GM12878 (cell line): ENCODE measurements around the gene ADGRG1. TPM values are rescaled to one million over a fixed set of nuclear protein-coding genes. Genes with fewer than 3 reads are reported as not detected.

Source experiments
- ATAC-seq: fragments of 200-7000 bp; cut with Tn5 transposase; 3 replicates; pipeline ENCODE4 v1.9.1; 2020; ENCODE audit warnings: mild to moderate bottlenecking, moderate library complexity
- BruUV-seq: library from RNA; stranded (reverse); fragments of 400-500 nt; replicated peaks from 2 replicates; lab custom pipeline; 2021; lab: Mats Ljungman, UMichigan
- CTCF ChIA-PET: fragments of 300-600 bp; sonication (Branson Sonifier 250); formaldehyde crosslinking; extraction: SDS; loops from one replicate; lab custom pipeline; 2021; ENCODE audit warnings: inconsistent platforms; lab: Yijun Ruan, JAX
- POLR2A ChIA-PET: fragments of 350-600 bp; formaldehyde crosslinking; extraction: SDS; loops from one replicate; lab custom pipeline; 2021; ENCODE audit warnings: inconsistent platforms; lab: Charles Lee
- RAD21 ChIA-PET: fragments of 300-600 bp; sonication (Branson Sonifier 250); formaldehyde crosslinking; loops from one replicate; lab custom pipeline; 2023; ENCODE audit warnings: antibody characterized with exemption; ENCODE audit not compliant: unreplicated experiment; lab: Charles Lee
- SMC1A ChIA-PET: fragments of 300-600 bp; sonication (Branson Sonifier 250); formaldehyde crosslinking; loops from one replicate; lab custom pipeline; 2023; ENCODE audit not compliant: unreplicated experiment, uncharacterized antibody; lab: Charles Lee
- DNase-seq: peaks from one replicate; pipeline ENCODE4 v3.0.0-alpha.2; 2011; ENCODE audit warnings: low read depth, low spot score
- FAIRE-seq: peaks from 3 replicates; lab custom pipeline; 2011; peaks lifted over from hg19 to GRCh38; lab: Jason Lieb, UNC
- H2AFZ ChIP-seq: 2 replicates; pipeline ENCODE4 v1.6.0; 2011; ENCODE audit warnings: low read depth, low read length, control low read depth; ENCODE audit not compliant: control insufficient read depth
- H3K27ac ChIP-seq: 2 replicates; pipeline ENCODE4 v1.5.1; 2011; ENCODE audit warnings: control low read depth; ENCODE audit not compliant: control insufficient read depth, insufficient read depth
- H3K27me3 ChIP-seq, 2 experiments: replicated peaks in 1 of 2; 2 replicates each; pipeline versions ENCODE4 v1.6.0 to v1.6.1; 2011; ENCODE audit warnings: low read length in 1 of 2; ENCODE audit not compliant: control insufficient read depth in 2 of 2, insufficient read depth in 2 of 2
- H3K36me3 ChIP-seq, 2 experiments: 2 replicates each; pipeline ENCODE4 v1.5.1; 2011; ENCODE audit warnings: low read length in 1 of 2; ENCODE audit not compliant: control insufficient read depth in 2 of 2, insufficient read depth in 2 of 2
- H3K4me1 ChIP-seq: 2 replicates; pipeline ENCODE4 v1.6.1; 2011; ENCODE audit warnings: mild to moderate bottlenecking, low read length, moderate library complexity, mixed read lengths; ENCODE audit not compliant: control insufficient read depth, insufficient read depth
- H3K4me2 ChIP-seq: 2 replicates; pipeline ENCODE4 v1.6.0; 2011; ENCODE audit warnings: control low read depth; ENCODE audit not compliant: control insufficient read depth, insufficient read depth
- H3K4me3 ChIP-seq: fragments of 200-600 bp; sonication (generic); 2 replicates; pipeline ENCODE4 v1.5.1; 2016
- H3K79me2 ChIP-seq: 2 replicates; pipeline ENCODE4 v1.6.0; 2011; ENCODE audit warnings: low read length; ENCODE audit not compliant: control insufficient read depth, insufficient read depth
- H3K9ac ChIP-seq: 2 replicates; pipeline ENCODE4 v1.8.0; 2011; ENCODE audit warnings: low read length, control low read depth, mixed read lengths; ENCODE audit not compliant: control insufficient read depth, insufficient read depth
- H3K9me3 ChIP-seq: replicated peaks from 3 replicates; pipeline ENCODE4 v1.5.1; 2011; ENCODE audit warnings: mild to moderate bottlenecking, low read length; ENCODE audit not compliant: control insufficient read depth, insufficient read depth
- H4K20me1 ChIP-seq: 2 replicates; pipeline ENCODE4 v1.6.0; 2011; ENCODE audit not compliant: control insufficient read depth, insufficient read depth
- BCL3 ChIP-seq: IDR thresholded peaks from 2 replicates; pipeline ENCODE4 v1.6.1; 2011; ENCODE audit warnings: borderline replicate concordance, low read depth, mild to moderate bottlenecking, moderate library complexity, low read length; ENCODE audit not compliant: insufficient read depth, poor library complexity, severe bottlenecking
- CHD1 ChIP-seq: IDR thresholded peaks from 2 replicates; pipeline ENCODE4 v1.6.1; 2012; ENCODE audit warnings: low read depth, low read length, improper control_type of control experiment
- EZH2 ChIP-seq: IDR thresholded peaks from 2 replicates; pipeline ENCODE4 v1.6.1; 2012; ENCODE audit warnings: low read depth, mild to moderate bottlenecking, control low read depth, inconsistent platforms, low read length, borderline replicate concordance; ENCODE audit not compliant: control insufficient read depth
- FOXM1 ChIP-seq: IDR thresholded peaks from 2 replicates; pipeline ENCODE4 v1.6.1; 2012; ENCODE audit warnings: low read depth, mild to moderate bottlenecking, inconsistent platforms, low read length, moderate library complexity
- GATAD2B ChIP-seq: fragments of 450-650 bp; conservative IDR thresholded peaks from 2 replicates; pipeline ENCODE4 v1.6.1; 2017; ENCODE audit warnings: low read depth, mild to moderate bottlenecking, moderate library complexity
- LARP7 ChIP-seq: fragments of 450-650 bp; IDR thresholded peaks from 2 replicates; pipeline ENCODE4 v1.6.1; 2017; ENCODE audit warnings: mild to moderate bottlenecking
- MYC ChIP-seq: IDR thresholded peaks from 2 replicates; pipeline ENCODE4 v1.6.1; 2011; ENCODE audit warnings: mild to moderate bottlenecking, low read length, moderate library complexity, inconsistent platforms; ENCODE audit not compliant: insufficient read depth, insufficient replicate concordance, insufficient read length, severe bottlenecking
- NBN ChIP-seq: fragments of 450-650 bp; IDR thresholded peaks from 2 replicates; pipeline ENCODE4 v1.6.1; 2016
- PML ChIP-seq: IDR thresholded peaks from 2 replicates; pipeline ENCODE4 v1.6.1; 2012; ENCODE audit warnings: low read length, inconsistent platforms
- POLR2AphosphoS5 ChIP-seq: IDR thresholded peaks from 2 replicates; pipeline ENCODE4 v1.6.1; 2011; ENCODE audit warnings: mild to moderate bottlenecking, low read length, inconsistent platforms
- RAD21 ChIP-seq: IDR thresholded peaks from 2 replicates; pipeline ENCODE4 v1.6.1; 2011; ENCODE audit warnings: mild to moderate bottlenecking, low read depth, low read length, moderate library complexity; ENCODE audit not compliant: insufficient read depth
- SIX5 ChIP-seq: IDR thresholded peaks from 2 replicates; pipeline ENCODE4 v1.6.1; 2011; ENCODE audit warnings: mild to moderate bottlenecking, low read depth, low read length, moderate library complexity; ENCODE audit not compliant: severe bottlenecking
- SMAD1 ChIP-seq: fragments of 450-650 bp; IDR thresholded peaks from 2 replicates; pipeline ENCODE4 v1.6.1; 2018; ENCODE audit warnings: mild to moderate bottlenecking, low read depth; ENCODE audit not compliant: partially characterized antibody
- SREBF2 ChIP-seq: IDR thresholded peaks from 2 replicates; pipeline ENCODE4 v1.6.1; 2012; ENCODE audit warnings: mild to moderate bottlenecking, low read length
- TAF1 ChIP-seq: IDR thresholded peaks from 2 replicates; pipeline ENCODE4 v1.6.1; 2011; ENCODE audit warnings: mild to moderate bottlenecking, low read depth, low read length, borderline replicate concordance
- USF2 ChIP-seq: IDR thresholded peaks from 2 replicates; pipeline ENCODE4 v1.6.1; 2011; ENCODE audit warnings: low read depth, low read length, improper control_type of control experiment, borderline replicate concordance
- WGBS: methylation state at CpG from one replicate; pipeline ENCODE4 v1.1.6; 2016; ENCODE audit warnings: low lambda C conversion rate; ENCODE audit not compliant: insufficient replicate concordance, insufficient coverage; ENCODE audit errors: missing lambda C conversion rate; 5-methylcytosine and 5-hydroxymethylcytosine counted together
- in situ Hi-C: fragments of 300-500 bp; cut with MboI; formaldehyde crosslinking; loops from 9 replicates; pipeline ENCODE4 v1.14.3; 2018; ENCODE audit warnings: mixed read lengths
- intact Hi-C: fragments of 100-400 bp; cut with micrococcal nuclease; formaldehyde crosslinking; loops from one replicate; pipeline ENCODE4 v1.14.2; 2022; ENCODE audit not compliant: unreplicated experiment
- polyA plus RNA-seq, 11 experiments: library from polyadenylated mRNA; depleted of rRNA in 4 of 11; unstranded in 6 of 11; stranded (reverse) in 5 of 11; fragments of >200 nt; fragmentation: Nextera tagmentation in 4 of 11; fragmentation: Illumina TruSeq in 1 of 11; extraction: Ambion mirVana in 4 of 11; extraction: Trizol in 1 of 11; gene quantifications; 1 replicate in 1 of 11; 2 replicates in 10 of 11; pipeline versions ENCODE4 v1.2.1 to v1.2.3, GENCODE V29; 2011 to 2016; ENCODE audit warnings: inconsistent platforms in 2 of 11, missing spikeins in 2 of 11, low read depth in 1 of 11
- total RNA-seq, 4 experiments: library from RNA; depleted of rRNA in 3 of 4; stranded (reverse); fragments of >200 nt in 3 of 4; fragmentation: Illumina TruSeq in 1 of 4; extraction: Trizol in 1 of 4; gene quantifications; 2 replicates each; pipeline versions ENCODE4 v1.2.1 to v1.2.3, GENCODE V29; 2013 to 2021

Gene ADGRG1
- total and polyA plus RNA-seq, 10 of the 15 experiments (the other 5 are each of a cell fraction or from before 2014, with no cell fraction given) = 0.07 to 2.0 (median 0.75) TPM

- WGBS = 25% methylated on average over 12 of the region's 12 CpGs
- ChIA-PET SMC1A (no interaction called here), RAD21 (no interaction called here), POLR2A (no interaction called here), CTCF (no interaction called here)
- no peak for DNase-seq
- H3K4me2 ChIP-seq = no peak overlapping the region
- intact Hi-C loops (no loop called here), in situ Hi-C loops (no loop called here)
- no peak overlapping the region for H3K9ac ChIP-seq
- no peak overlapping the region for H3K4me3 ChIP-seq
- ATAC-seq = no peak
- FAIRE-seq = no peak
- H4K20me1 ChIP-seq = no peaks in the 10 kb centered on the region
- no peaks in the 10 kb centered on the region for H3K36me3 ChIP-seq
- H2AFZ ChIP-seq = no peak overlapping the region
- H3K4me1 ChIP-seq = no peaks in the 10 kb centered on the region
- H3K27ac ChIP-seq = no peak overlapping the region
- no peaks in the 10 kb centered on the region for H3K9me3 ChIP-seq
- TF ChIP-seq CHD1 (no peak), POLR2AphosphoS5 (no peak), FOXM1 (no peak), EZH2 (no peak), TAF1 (no peak), NBN (no peak), LARP7 (no peak), RAD21 (no peak), PML (no peak), GATAD2B (no peak), BCL3 (no peak), SIX5 (no peak), SMAD1 (no peak), SREBF2 (no peak), USF2 (no peak), MYC (no peak)
- BruUV-seq = no TSS peak
- H3K79me2 ChIP-seq = no peaks in the 10 kb centered on the region
- peaks cover 1 to 7% of the 10 kb centered on the region in 2 experiments; a peak in 3 of 4 replicates for H3K27me3 ChIP-seq
Measured at GRCh38 chr16:57675741-57676551, 47.5 kb downstream of the ADGRG1 start.
